GM18868 (cell line): ENCODE data around the gene ATP11C.
"Not testable (repeated sequence)": the region's sequence is repeated elsewhere in the genome, so short reads cannot be mapped to it uniquely, and the experiment has no call there.

Source experiments
- ATAC-seq: cut with Tn5 transposase; IDR thresholded peaks from one replicate; pipeline ENCODE4 v1.9.1; 2021; ENCODE audit warnings: mild to moderate bottlenecking, moderate library complexity; ENCODE audit not compliant: unreplicated experiment

ATP11C gene

DNA sequence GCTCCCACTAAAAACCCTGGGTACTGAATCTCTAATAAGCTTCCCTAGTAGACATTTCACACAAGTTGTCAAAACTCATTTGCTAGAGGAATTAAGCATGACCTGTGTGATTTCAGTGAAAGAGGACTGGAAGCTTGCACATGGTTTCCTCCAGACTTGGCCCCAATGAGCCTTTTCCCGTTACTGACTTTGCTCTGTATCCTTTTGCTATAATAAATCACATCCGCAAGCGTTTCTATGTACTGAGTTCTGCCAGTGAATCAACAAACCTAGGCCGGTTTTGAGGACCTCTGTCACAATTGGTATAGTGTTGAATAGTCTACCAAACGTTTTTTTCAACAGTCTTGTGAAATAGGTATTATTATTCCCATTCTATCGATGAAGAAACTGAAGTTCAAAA is 8.2 kb downstream of the ATP11C start:
- ATAC-seq: no peak

DNA sequence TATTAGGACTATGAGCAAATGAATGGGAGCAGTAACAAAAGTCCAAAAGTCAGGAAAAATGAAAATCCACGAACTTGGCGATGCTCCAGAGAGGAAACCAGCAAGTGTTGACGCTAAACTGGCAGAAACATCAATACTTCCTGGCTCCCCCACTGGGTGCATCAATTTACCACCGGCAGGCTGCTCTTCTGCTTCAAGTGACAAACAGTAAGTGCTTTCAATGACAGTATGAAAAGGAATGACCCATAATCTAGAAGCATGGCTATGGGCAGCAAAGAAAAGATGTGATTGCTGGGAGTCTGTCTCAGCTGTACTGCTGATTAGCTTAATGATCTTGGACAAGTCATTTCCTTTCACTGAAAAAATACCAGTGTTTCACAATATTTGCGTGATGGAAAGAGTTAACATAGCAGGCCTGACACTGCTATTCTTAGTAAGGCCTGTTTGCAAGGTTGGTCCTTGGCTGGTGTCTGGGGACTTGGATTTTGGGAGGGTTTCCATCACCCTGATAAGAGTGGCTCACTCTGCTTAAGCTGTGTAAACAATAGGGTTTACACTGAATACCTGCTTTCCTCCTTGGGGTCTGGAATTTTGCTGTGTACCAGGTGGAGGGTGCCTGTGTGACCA is 8.7 kb downstream of the ATP11C start:
- ATAC-seq: no peak

DNA sequence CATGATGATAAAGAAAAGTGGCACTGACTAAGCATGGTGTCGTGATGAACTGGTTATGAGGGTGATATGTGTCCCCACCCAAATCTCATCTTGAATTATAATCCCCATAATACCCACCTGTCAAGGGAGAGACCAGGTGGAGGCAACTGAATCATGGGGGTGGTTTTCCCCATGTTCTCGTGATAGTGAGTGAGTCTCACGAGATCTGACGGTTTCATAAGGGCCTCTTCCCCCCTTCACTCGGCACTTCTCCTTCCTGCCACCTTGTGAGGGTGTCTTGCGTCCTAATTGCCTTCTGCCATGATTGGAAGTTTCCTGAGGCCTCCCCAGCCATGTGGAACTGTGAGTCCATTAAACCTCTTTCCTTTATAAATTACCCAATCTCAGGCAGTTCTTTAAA is 11.7 kb downstream of the ATP11C start:
- not testable (repeated sequence) for ATAC-seq

DNA sequence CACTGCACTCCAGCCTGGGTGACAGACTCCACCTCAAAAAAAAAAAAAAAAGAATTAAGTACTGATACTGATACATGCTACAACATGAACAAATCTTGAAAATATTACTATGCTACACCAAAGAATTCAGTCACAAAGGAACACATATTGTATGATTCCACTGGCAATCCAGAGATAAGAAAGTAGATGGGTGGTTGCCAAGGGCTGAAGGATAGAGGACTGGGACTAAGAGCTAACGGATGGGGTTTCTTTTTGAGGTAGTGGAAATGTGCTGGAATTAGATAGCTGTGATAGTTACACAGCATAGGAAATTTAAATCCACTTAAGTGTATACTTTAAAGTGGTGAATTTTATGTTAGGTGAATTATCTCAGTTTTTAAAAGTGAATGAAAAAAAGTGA is 12.5 kb downstream of the ATP11C start:
- no peak for ATAC-seq

DNA sequence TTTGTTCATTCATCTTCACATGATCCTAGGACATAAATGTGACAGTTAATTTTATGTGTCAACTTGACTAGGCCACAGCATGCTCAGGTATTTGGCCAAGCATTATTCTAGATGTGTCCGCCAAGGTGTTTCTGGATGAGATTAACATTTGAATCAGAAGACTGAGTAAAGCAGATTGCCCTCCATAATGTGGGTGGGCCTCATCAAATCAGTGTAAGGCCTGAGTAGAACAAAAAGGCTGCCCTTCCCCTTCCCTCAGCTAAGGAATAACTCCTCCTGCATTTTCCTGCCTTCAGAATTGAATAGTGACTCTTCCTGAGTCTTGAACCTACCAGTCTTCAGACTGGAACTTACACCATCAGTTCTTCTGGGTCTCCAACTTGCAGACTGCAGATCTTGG is 18.4 kb downstream of the ATP11C start:
- no peak for ATAC-seq

DNA sequence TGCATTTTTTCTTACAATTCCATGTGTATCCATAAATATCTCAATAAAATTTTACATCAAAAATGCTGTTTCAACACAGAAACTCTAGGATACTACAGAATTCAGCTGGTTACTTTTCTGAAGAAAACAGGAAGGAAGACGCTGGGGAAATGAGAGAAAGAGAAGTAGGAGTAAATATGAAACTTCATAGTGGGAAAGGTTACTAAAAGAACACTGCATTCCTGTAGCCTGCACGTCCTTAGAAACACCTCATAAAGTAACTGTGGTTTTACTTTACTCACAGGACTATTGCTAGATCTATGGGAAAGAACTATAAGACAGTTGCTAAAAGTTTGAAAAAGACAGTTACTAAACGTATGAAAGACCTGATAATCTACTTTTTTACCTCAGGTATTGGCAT is 23.1 kb downstream of the ATP11C start:
- ATAC-seq: peak; percentile 72

DNA sequence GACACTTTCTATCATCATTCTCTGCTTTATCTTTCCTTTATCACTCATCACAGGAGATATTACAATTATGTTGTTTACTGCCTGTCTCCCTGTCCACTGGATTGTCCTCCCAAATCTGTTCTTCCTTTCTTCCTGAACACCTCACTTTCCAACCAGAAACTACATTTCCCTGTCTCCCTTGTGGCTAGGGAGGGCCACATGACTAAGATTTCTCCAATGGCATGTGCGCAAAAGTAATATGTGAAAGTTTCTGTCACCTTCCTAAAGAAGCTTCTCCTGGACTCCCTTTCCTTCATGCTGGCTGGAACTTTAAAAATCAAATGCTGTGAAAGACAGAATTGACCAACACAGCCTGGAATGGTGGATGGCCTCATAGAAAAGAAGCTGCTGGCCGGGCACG is 25.8 kb downstream of the ATP11C start:
- ATAC-seq: no peak

DNA sequence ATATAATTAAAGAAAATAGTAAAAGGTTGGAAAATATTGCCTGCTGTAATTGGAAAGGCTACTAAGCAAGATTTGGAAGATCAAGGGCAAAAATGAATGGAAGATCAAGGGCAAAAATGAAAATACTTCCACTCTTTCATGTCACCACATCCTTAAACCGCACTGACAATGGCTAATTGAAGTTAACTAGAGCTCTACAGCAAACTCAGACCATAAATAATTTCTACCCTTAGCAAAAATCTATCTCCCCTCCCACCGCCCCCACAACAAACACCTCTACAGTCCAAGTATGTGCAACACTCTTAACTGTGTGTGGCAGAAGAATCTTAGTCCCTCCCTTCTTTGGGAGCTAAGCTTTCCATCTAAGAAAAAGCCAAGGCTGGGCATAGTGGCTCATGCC is 27.1 kb downstream of the ATP11C start:
- no peak for ATAC-seq

DNA sequence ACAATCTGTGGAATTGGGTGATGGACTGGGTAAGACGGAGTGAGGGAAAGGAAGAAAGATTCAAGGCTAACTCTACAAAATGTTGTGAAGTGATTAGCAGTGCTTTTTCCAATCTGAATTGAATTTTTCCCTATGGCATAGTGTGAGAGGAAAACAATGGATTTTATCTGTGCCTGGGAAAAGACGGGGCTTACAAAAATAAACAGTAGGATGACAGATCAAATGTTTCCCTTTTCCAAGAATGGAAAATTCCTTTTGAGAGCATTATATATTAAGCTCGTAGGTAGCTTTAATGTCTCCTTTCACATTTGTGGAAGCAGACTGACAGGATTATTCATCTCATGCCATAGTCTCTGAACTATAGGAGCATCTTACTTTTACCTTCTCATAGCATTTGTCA is 27.8 kb downstream of the ATP11C start:
- no peak for ATAC-seq

DNA sequence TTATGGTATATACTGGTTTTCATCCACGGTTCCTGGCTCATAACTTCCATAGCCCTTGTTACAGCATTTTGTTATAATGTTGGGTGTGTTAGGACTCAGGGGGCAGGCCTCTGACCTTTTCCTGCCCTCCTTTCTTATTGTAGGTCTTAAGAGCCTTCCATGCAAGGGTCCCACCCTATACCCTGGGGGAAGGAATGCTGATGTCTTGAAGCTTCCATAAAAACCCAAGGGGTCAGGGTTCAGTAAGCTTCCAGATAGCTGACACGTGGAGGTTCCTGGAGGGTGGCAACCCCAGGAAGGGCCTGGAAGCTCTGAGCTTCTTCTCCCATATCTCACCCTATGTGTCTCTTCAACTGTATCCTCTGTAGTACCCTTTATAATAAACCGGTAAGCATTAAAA is 29.6 kb downstream of the ATP11C start:
- no peak for ATAC-seq

DNA sequence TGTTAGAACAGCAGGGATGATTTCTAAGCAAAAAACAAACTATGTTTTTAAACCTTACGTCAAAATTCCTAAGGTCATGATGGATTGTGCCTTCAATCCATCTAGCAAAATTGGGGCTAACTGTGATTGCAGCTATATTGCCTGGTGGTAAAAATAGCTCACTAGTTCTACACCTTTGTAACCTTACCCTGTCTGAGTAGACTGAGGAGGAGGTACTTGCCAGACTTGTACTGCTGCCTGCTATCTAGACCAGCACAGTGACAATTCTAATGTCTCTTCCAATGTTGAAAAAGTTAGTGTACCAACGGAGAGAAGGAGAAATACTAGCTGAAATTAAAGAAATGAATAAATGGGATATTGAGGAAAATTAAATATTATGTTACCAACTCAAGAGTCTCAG is 30.3 kb downstream of the ATP11C start:
- no peak for ATAC-seq

DNA sequence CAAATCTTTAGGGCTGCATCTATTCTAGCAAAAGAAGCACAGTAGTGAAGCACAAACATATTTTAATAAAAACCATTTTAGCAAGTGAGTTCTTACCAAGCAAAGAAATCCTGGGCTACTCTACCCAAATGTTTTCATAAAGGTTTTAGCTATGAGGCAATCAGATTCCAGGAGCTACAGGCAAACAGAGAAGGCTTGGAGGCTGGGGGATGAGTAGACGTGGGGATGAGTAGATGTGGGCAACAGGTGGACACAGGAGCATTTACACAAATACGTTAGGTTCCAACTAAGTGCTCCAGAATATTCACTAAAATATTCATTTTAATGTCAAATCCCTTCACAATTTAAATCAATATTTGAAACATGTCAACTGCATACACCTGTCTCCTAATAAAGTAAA is 34.5 kb downstream of the ATP11C start:
- no peak for ATAC-seq

DNA sequence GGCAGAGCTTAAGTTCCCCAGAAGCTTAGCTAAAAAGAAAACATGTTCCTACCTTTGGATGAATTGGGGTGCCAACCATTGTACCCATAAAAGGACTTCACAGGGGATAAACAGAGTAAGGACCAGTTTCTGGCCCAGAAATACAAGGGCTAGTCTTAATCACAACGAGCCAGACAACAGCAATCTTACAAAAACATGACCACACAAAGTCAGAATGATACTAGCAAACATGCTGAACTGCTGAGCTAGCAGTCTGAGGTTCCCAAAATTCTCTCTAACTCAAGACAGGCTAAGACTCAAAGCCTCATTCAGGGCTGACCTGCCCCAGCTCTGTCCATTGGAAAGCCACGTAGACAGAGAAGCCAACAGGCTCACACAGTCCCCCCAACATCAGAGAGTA is 40.3 kb downstream of the ATP11C start:
- ATAC-seq: peak; percentile 80

DNA sequence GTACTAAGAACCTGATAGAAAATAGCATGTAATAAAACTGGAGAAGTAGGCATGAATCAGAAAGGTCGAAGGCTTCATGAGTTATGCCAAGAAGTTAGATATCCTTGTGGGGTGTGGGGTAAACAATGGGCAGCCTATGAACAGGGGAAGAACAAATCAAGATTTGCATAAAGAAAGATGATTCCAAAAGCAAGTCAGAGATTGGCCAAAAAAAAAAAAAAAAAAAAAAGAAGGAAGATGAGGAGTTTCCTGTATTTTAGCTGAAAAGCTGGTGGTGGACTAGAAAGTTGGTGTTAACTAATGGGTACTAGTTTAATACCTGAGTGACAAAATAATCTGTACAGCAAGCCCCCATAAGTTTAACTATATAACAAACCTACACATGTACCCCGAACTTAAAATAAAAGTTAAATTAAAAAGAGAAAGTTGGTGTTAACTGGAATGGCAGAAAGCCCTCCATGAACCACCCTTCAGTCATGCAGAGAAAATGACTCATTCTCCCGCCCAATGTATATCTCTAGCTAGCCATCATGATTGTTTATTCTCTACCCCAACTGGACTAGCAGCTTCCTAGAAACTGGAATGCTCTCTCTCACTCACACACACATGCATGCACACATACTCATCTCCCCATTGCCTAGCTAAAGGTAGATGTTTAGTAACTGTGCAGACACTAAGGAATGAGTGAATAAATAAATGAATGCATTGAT is 41.7 kb downstream of the ATP11C start:
- ATAC-seq: no peak

DNA sequence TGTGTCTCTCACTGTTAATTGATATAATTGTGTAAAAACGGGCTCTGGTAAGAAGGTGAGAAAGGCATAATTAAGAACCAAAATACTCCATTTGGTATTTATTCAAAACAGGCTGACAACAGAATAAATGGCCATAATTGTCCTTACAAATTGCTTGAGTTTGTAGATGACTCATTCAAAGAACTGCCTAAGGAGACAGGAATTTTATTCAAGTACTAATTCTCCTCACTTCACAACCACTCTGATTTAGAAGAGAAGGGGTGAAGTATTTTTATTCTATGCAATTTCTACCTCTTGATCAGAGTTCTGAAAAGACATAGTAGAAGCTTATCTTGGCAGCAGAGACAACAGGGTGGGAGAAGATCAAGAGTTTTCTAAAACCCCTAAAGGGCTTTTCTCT is 43.1 kb downstream of the ATP11C start:
- no peak for ATAC-seq

DNA sequence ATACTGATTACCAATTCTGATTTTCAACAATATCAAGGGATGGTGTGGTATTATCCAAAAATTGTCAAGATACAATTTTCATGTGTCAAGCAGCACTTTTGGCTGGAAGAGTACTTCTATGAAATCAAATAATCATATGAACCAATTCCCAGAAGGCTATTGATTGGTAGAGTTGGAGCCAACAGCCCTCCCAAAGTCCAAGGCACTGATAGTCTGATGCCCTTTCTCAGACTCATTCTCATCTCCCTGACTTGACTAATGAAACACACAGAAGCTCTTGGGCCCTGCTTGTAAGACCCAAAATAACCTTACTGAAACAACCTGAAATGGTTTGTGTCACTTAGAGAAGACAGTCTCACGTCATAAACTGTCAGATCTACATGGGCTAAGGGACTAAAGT is 48.9 kb downstream of the ATP11C start:
- no peak for ATAC-seq

DNA sequence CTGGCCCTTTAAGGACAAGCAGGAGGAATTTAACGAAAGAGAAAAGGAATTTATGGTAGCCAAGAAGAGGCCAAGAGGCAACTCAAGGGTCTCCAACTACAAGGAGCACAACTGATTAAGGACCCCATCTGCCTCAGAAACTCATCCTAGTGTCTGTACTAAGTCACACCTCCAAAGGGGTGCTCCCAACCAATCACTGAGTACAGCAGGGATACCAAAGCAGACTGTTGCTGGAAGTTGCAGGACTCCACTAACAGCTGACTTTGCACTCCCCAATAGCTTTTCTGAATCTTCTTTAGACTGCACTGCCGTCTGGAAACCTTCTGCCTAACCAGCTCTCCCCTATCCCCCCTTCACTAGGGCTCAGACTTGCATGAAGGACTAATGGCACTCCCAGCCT is 50.6 kb downstream of the ATP11C start:
- ATAC-seq: no peak

DNA sequence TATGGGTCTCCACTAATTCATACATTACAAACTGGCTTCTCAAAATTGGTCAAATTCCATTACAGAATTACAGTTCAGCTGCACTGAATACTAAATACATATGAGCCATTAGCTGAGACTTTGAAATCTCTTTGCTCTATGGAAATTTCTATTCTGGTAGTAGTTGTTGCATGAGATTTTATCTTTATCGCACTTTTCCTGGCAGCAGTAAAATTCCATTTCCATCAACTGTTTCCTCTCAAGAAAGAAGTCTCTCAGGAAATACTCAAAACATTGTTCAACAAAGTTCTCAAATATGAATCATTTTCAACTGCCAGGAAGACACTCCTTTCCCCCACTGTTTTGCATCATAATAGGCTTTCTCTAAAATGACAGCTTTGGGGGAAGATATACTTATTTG is 51.3 kb downstream of the ATP11C start:
- ATAC-seq: no peak

DNA sequence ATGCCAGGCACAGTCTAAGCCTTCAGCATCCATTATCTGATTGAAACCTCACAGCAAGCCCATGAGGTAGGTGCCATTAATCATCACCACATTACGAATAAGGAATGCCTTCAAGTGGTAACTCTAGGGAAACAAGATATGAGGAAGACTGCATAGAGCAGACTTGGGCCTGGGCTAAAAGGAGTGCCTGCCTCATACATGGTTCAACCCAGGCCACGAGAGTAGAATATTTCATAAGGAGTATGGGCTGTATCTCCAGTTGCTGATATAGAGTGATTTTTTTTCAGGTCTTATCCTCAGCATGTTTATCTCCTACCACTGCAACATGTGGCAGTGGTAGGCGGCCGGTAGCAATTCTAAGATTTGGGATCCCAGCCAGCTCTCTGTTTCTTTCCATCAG is 51.7 kb downstream of the ATP11C start:
- no peak for ATAC-seq

DNA sequence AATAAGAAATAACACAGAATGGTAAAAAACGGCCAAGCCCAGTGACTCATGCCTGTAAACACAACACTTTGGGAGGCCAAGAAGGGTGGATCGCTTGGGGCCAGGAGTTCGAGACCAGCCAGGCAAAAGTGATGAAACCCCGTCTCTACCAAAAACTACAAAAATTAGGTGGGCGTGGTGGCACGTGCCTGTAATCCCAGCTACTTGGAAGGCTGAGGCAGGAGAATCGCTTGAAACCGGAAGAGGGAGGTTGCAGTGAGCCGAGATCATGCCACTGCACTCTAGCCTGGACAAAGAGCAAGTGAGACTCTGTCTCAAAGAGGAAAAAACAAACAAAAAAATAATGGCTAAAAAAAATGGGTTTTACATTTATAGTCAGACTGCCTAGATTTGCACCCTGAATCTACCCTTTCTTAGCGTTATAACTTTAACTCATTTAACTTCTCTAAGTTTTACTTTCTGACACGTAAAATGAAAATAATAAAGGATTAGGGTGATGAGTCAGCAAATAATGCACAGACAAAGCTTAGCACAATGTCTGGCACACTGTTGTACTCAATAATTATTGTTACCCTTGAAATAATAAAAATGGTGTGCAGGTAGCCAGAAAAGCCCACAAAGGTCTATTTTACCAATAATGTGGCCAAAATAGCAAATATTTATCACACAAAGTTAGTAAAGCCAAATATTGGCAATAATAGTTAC is 55.0 kb downstream of the ATP11C start:
- no peak for ATAC-seq

DNA sequence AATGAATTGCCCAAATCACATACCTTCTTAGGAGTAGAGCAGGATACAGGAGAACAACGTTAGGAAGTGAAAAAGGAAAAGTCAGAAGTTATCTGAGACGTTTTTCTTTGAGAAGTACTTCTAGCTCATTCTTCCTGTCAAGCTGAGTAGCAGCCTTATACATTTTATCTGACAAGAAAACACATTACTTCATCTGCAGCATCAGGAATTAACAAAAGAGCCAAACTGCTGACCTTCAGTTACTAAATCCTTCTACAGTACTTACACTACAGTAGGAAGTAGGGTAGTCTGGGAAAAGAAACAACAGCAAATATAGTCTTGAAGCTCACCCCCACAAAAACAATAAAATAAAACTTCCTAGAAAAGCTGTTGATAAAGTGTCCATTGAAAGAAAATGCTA is 57.0 kb downstream of the ATP11C start:
- no peak for ATAC-seq

DNA sequence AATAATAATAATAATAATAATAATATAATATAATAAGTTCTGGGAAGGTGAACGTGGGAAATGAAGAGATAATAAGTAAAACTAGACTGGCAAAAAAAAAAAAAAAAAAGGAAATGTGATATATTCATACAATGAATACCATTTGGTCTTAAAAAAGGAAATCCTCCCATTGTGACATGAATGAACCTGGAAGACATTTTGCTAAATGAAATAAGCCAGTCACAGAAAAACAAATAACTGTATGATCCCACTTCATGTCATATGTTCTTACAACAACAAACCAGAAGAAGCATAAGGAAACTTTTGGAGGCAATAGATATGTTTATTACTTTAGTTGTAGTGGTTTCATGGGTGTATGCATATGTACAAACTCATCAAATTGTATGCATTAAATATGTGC is 63.1 kb downstream of the ATP11C start:
- no peak for ATAC-seq
